Upper lobe of right lung (tissue), 1 donor: Measurements from ENCODE around the gene OR4D1. TPM values are rescaled to one million over a fixed set of nuclear protein-coding genes. Genes with fewer than 3 reads are reported as not detected.
"Not testable (repeated sequence)": the region's sequence is repeated elsewhere in the genome, so short reads cannot be mapped to it uniquely, and the experiment has no call there.

ENCODE experiments used
- ATAC-seq: fragments of 200-7000 bp; cut with Tn5 transposase; one replicate; pipeline ENCODE4 v1.9.1; 2020; ENCODE audit warnings: mild to moderate bottlenecking, moderate library complexity
- DNase-seq: peaks from one replicate; pipeline ENCODE4 v3.0.0-alpha.2; 2020
- H3K27ac ChIP-seq: fragments of 200-600 bp; one replicate; pipeline ENCODE4 v1.8.0; 2022
- H3K27me3 ChIP-seq: fragments of 200-600 bp; one replicate; pipeline ENCODE4 v1.8.0; 2022; ENCODE audit warnings: mild to moderate bottlenecking
- H3K36me3 ChIP-seq: fragments of 200-600 bp; one replicate; pipeline ENCODE4 v1.8.0; 2022
- H3K4me1 ChIP-seq: fragments of 200-600 bp; one replicate; pipeline ENCODE4 v1.8.0; 2022
- H3K4me3 ChIP-seq: fragments of 200-600 bp; one replicate; pipeline ENCODE4 v1.8.0; 2022; ENCODE audit warnings: mild to moderate bottlenecking
- H3K9me3 ChIP-seq: fragments of 200-600 bp; one replicate; pipeline ENCODE4 v1.8.0; 2022
- intact Hi-C: fragments of 100-400 bp; cut with DNase I; formaldehyde crosslinking; loops from one replicate; pipeline ENCODE4 v1.11.0; 2022
- long read RNA-seq: library from polyadenylated mRNA; unstranded; transcript quantifications from one replicate; pipeline ENCODE4 v2.0.0, GENCODE V29; 2021
- total RNA-seq: library from RNA; stranded (reverse); fragmentation: NEBNext Ultra II Directional; extraction: Animal tissue kit (Norgen Biotek cat#: 25700); gene quantifications from one replicate; pipeline ENCODE4 v1.2.1, GENCODE V29; 2021
- TF ChIP-seq, protein P1 (sequence below): fragments of 200-600 bp; IDR thresholded peaks from one replicate; pipeline ENCODE4 v1.8.0; 2022; ENCODE audit warnings: antibody characterized with exemption
- donor health status: DM: no; HTN: yes; CAD: no; lungs with severe emphysema.

Gene OR4D1
- not detected for total RNA-seq
- long read RNA-seq: 0 reads

DNA sequence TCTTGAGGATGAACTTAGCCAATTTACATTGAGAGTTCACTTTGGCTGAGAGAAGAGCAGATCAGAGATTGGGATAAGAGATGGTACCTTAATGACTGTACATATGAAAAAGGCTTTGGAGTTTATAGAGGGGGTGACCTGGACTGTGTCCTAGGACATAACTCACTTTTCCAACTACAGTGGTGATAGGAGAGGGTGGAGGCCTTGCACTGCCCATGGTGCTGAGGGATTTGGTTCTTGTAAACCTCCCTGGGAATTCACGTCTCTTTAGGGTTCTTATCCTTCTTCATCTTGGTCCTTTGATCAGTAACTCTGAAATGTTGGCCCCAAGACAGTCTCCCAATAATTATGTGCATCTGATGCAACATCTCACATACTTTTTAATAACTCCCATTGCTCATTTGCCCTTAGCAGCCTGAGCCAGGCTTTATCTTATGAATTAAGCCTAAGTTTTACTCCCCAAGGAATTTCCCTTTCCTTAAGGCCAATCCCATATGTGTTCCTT lies at the start of gene OR4D1:
OR4D1 (plus strand) TSS at position 455 of the 505 bp plus-strand sequence. CDS start 6,770 bp downstream, outside the sequence.
- no peaks in the 10 kb centered on the region for H3K4me1 ChIP-seq
- peaks cover 5% of the 10 kb centered on the region for H3K9me3 ChIP-seq
- ATAC-seq (no peak), DNase-seq (no peak)
- H3K36me3 ChIP-seq: no peaks in the 10 kb centered on the region
- intact Hi-C loops: no loop called here
- peaks cover 4% of the 10 kb centered on the region for H3K27me3 ChIP-seq
- no peak within 1 kb of the TSS for H3K4me3 ChIP-seq
- no peak within 1 kb of the TSS for H3K27ac ChIP-seq
- TF ChIP-seq, protein P1, sequence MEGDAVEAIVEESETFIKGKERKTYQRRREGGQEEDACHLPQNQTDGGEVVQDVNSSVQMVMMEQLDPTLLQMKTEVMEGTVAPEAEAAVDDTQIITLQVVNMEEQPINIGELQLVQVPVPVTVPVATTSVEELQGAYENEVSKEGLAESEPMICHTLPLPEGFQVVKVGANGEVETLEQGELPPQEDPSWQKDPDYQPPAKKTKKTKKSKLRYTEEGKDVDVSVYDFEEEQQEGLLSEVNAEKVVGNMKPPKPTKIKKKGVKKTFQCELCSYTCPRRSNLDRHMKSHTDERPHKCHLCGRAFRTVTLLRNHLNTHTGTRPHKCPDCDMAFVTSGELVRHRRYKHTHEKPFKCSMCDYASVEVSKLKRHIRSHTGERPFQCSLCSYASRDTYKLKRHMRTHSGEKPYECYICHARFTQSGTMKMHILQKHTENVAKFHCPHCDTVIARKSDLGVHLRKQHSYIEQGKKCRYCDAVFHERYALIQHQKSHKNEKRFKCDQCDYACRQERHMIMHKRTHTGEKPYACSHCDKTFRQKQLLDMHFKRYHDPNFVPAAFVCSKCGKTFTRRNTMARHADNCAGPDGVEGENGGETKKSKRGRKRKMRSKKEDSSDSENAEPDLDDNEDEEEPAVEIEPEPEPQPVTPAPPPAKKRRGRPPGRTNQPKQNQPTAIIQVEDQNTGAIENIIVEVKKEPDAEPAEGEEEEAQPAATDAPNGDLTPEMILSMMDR: no peak

- Histone ChIP-seq H3K4me1 (no peaks in the 10 kb centered on the region), H3K27me3 (no peaks in the 10 kb centered on the region), H3K36me3 (no peaks in the 10 kb centered on the region), H3K27ac (no peak overlapping the region), H3K9me3 (no peaks in the 10 kb centered on the region), H3K4me3 (no peak overlapping the region)
- TF ChIP-seq, protein P1: no peak
- ATAC-seq (no peak), DNase-seq (no peak)
- intact Hi-C loops: no loop called here
These were observed 47.7 kb upstream of the OR4D1 start for GRCh38 chr17:58100506-58100905.

DNA sequence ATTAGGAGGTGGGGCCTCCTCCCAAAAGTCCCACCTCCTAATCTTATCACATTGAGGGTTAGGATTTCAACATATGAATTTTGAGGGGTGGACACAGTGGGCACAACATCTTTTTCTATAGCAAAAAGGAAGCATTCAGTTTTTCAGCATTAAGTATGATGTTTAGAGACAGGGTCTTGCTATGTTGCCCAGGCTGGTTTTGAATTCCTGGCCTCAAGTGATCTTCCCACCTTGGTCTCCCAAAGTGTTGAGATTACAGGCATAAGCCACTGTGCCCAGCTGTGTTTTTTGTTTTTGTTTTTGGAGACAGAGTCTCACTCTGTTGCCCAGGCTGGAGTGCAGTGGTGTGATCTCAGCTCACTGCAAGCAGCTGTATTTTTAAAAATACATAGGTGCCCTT lies 46.3 kb upstream of the OR4D1 start:
- H3K9me3 ChIP-seq, H3K4me3 ChIP-seq, H3K27ac ChIP-seq, H3K36me3 ChIP-seq, H3K27me3 ChIP-seq, DNase-seq, intact Hi-C loops, ATAC-seq, H3K4me1 ChIP-seq: not testable (repeated sequence)

DNA sequence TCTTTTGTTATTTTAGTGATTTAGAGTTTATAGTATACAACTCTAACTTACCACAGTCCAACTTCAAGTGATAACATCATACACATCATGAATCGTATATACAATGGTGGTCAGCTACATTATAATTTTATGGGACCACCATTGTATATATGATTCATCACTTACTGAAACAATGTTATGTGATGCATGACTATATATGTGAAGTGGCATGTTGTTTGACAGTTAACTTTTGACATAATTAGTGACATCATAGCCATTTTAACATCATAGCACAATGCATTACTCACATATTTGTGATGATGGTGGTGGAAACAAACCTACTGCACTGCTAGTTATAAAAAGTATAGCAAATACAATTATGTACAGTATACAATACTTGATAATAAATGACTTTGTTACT lies 43.1 kb upstream of the OR4D1 start:
- Histone ChIP-seq H3K9me3 (no peaks in the 10 kb centered on the region), H3K4me3 (no peak overlapping the region), H3K27ac (no peak overlapping the region), H3K27me3 (no peaks in the 10 kb centered on the region), H3K36me3 (no peaks in the 10 kb centered on the region), H3K4me1 (no peaks in the 10 kb centered on the region)
- DNase-seq (no peak), ATAC-seq (no peak)
- intact Hi-C loops: no loop called here
- TF ChIP-seq, protein P1: no peak

DNA sequence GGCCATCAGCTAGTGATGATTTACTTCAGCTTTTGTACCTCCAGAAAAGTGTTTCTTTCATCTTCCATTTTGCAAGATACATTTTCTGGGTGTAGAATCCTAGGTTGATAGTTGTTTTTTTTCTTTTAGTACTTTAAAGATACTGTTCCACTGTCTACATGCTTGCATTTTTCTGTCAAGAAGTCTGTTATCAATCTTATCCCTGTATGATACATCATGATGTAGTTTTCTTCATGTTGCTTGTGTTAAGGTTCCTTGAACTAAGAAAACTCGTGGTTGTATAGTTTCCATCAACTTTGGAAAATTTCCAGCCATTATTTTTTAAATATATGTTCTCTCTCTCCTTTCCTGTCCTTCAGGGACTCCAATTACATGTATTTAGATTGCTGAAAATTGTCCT lies 40.9 kb upstream of the OR4D1 start:
- Histone ChIP-seq H3K27ac (no peak overlapping the region), H3K27me3 (no peaks in the 10 kb centered on the region), H3K9me3 (no peaks in the 10 kb centered on the region), H3K4me3 (no peak overlapping the region), H3K4me1 (no peaks in the 10 kb centered on the region), H3K36me3 (no peaks in the 10 kb centered on the region)
- ATAC-seq (no peak), DNase-seq (no peak)
- TF ChIP-seq, protein P1: no peak
- intact Hi-C loops: no loop called here

DNA sequence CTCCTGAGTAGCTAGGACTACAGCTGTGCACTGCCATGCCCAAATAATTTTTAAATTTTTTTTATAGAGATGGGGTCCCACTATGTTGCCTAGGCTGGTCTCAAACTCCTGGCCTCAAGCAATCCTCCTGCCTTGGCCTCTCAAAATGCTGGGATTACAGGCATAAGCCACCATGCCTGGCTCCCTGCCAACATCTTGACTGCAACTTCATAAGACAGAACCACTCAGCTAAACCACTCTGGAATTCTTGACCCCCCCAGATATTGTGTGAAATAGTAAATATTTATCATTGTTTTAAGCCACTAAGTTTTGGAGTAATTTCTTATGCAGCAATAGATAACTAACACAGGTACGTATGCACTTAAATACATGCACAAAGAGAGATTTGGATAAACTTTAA lies 39.0 kb upstream of the OR4D1 start:
- TF ChIP-seq, protein P1: no peak
- intact Hi-C loops: no loop called here
- Histone ChIP-seq H3K4me1 (no peaks in the 10 kb centered on the region), H3K9me3 (no peaks in the 10 kb centered on the region), H3K27me3 (no peaks in the 10 kb centered on the region), H3K4me3 (no peak overlapping the region), H3K36me3 (no peaks in the 10 kb centered on the region), H3K27ac (no peak overlapping the region)
- DNase-seq: no peak
- ATAC-seq: no peak
